Activated CD8-positive, alpha-beta memory T cell treated with anti-CD3 and anti-CD28 coated beads for 36 hours (primary cell): ENCODE measurements around the gene MGMT. TPM values are rescaled to one million over a fixed set of nuclear protein-coding genes. Genes with fewer than 3 reads are reported as not detected.

ENCODE experiments used
- CTCF ChIA-PET: fragments of 350-600 bp; sonication (Branson Sonifier 250); formaldehyde crosslinking; loops from one replicate; lab custom pipeline; 2021; ENCODE audit warnings: antibody characterized with exemption; lab: Charles Lee
- POLR2A ChIA-PET: fragments of 350-600 bp; sonication (Branson Sonifier 250); formaldehyde crosslinking; loops from one replicate; lab custom pipeline; 2021; ENCODE audit warnings: antibody characterized with exemption; lab: Charles Lee
- total RNA-seq, 2 experiments: library from RNA; stranded (reverse); gene quantifications; one replicate each; pipeline ENCODE4 v1.2.3, GENCODE V29; 2021

The MGMT gene
- total RNA-seq, 2 experiments from 2014 or later = 21.0 to 22.0 TPM

GRCh38 chr10:129629911-129630310 is 162.9 kb downstream of the MGMT start:
- CTCF ChIA-PET = no interaction called here
- POLR2A ChIA-PET = no interaction called here

GRCh38 chr10:129631006-129631405 is 164.0 kb downstream of the MGMT start:
- ChIA-PET CTCF (no interaction called here), POLR2A (no interaction called here)

GRCh38 chr10:129631870-129632623 is 165.0 kb downstream of the MGMT start:
- ChIA-PET CTCF (no interaction called here), POLR2A (no interaction called here)

- CTCF ChIA-PET = no interaction called here
- POLR2A ChIA-PET = no interaction called here
Measured at GRCh38 chr10:129637010-129637409, 170.0 kb downstream of the MGMT start.

GRCh38 chr10:129637846-129638245 is 170.8 kb downstream of the MGMT start:
- POLR2A ChIA-PET = no interaction called here
- CTCF ChIA-PET = no interaction called here

- ChIA-PET CTCF (no interaction called here), POLR2A (no interaction called here)
Measured at GRCh38 chr10:129641351-129641750, 174.3 kb downstream of the MGMT start.

- CTCF ChIA-PET = no interaction called here
- POLR2A ChIA-PET = no interaction called here
Measured at GRCh38 chr10:129641982-129642381, 174.9 kb downstream of the MGMT start.

- CTCF ChIA-PET = no interaction called here
- POLR2A ChIA-PET = no interaction called here
Measured at GRCh38 chr10:129642427-129642826, 175.4 kb downstream of the MGMT start.

GRCh38 chr10:129643266-129643665 is 176.2 kb downstream of the MGMT start:
- POLR2A ChIA-PET = no interaction called here

GRCh38 chr10:129645487-129645886 is 178.4 kb downstream of the MGMT start:
- ChIA-PET CTCF (no interaction called here), POLR2A (no interaction called here)

More at GRCh38 chr10:129643266-129643665, 176.2 kb downstream of the MGMT start:
- CTCF ChIA-PET = no interaction called here

- POLR2A ChIA-PET = no interaction called here
- CTCF ChIA-PET = no interaction called here
Measured at GRCh38 chr10:129646973-129647372, 179.9 kb downstream of the MGMT start.

- CTCF ChIA-PET = no interaction called here
- POLR2A ChIA-PET = no interaction called here
Measured at GRCh38 chr10:129647590-129647989, 180.5 kb downstream of the MGMT start.

GRCh38 chr10:129648856-129649255 is 181.8 kb downstream of the MGMT start:
- ChIA-PET POLR2A (no interaction called here), CTCF (no interaction called here)

- CTCF ChIA-PET = no interaction called here
- POLR2A ChIA-PET = no interaction called here
Measured at GRCh38 chr10:129652021-129652420, 185.0 kb downstream of the MGMT start.

- ChIA-PET POLR2A (no interaction called here), CTCF (no interaction called here)
Measured at GRCh38 chr10:129652521-129653201, 185.6 kb downstream of the MGMT start.

- ChIA-PET CTCF (no interaction called here), POLR2A (no interaction called here)
Measured at GRCh38 chr10:129653428-129653827, 186.4 kb downstream of the MGMT start.

- POLR2A ChIA-PET = no interaction called here
- CTCF ChIA-PET = no interaction called here
Measured at GRCh38 chr10:129653861-129654260, 186.8 kb downstream of the MGMT start.

- ChIA-PET CTCF (no interaction called here), POLR2A (no interaction called here)
Measured at GRCh38 chr10:129654461-129654860, 187.4 kb downstream of the MGMT start.

GRCh38 chr10:129655007-129655678 is 188.1 kb downstream of the MGMT start:
- ChIA-PET POLR2A (no interaction called here), CTCF (no interaction called here)

- ChIA-PET CTCF (no interaction called here), POLR2A (no interaction called here)
Measured at GRCh38 chr10:129655679-129656031, 188.6 kb downstream of the MGMT start.

- CTCF ChIA-PET = no interaction called here
- POLR2A ChIA-PET = no interaction called here
Measured at GRCh38 chr10:129656642-129657041, 189.6 kb downstream of the MGMT start.
